Neural cell (in vitro differentiated cells): ENCODE measurements around the gene ERICH6B. TPM values are rescaled to one million over a fixed set of nuclear protein-coding genes. Genes with fewer than 3 reads are reported as not detected.

Experiments
- H2AFZ ChIP-seq: fragments of 200-600, 300-800 bp; sonication (generic), shearing (Covaris generic); 2 replicates; pipeline ENCODE4 v1.6.0; 2014; ENCODE audit warnings: low read depth, mild to moderate bottlenecking, antibody characterized with exemption, low read length, moderate library complexity
- H3F3A ChIP-seq: fragments of 200-600 bp; shearing (Covaris generic); 2 replicates; pipeline ENCODE4 v1.6.1; 2016; ENCODE audit warnings: mild to moderate bottlenecking, moderate library complexity, mixed read lengths, antibody characterized with exemption, low read length; ENCODE audit not compliant: insufficient read depth, poor library complexity, severe bottlenecking
- H3K27ac ChIP-seq: fragments of 200-600, 300-800 bp; sonication (generic), shearing (Covaris generic); 2 replicates; pipeline ENCODE4 v1.5.1; 2014; ENCODE audit warnings: mild to moderate bottlenecking, low read length, moderate library complexity
- H3K27me3 ChIP-seq: fragments of 300-800, 200-600 bp; sonication (generic), shearing (Covaris generic); 2 replicates; pipeline ENCODE4 v1.6.0; 2014; ENCODE audit warnings: mild to moderate bottlenecking, low read depth, low read length, moderate library complexity; ENCODE audit not compliant: insufficient read depth
- H3K36me3 ChIP-seq: fragments of 300-800, 200-600 bp; sonication (generic), shearing (Covaris generic); 2 replicates; pipeline ENCODE4 v1.5.1; 2014; ENCODE audit warnings: mild to moderate bottlenecking, antibody characterized with exemption, low read length, moderate library complexity; ENCODE audit not compliant: insufficient read depth
- H3K4me2 ChIP-seq: fragments of 300-800, 200-600 bp; sonication (generic), shearing (Covaris generic); 2 replicates; pipeline ENCODE4 v1.6.0; 2014; ENCODE audit warnings: mild to moderate bottlenecking, low read length
- H3K4me3 ChIP-seq: fragments of 300-800, 200-600 bp; sonication (generic), shearing (Covaris generic); 2 replicates; pipeline ENCODE4 v1.5.1; 2014; ENCODE audit warnings: mild to moderate bottlenecking, low read length, moderate library complexity
- H3K79me2 ChIP-seq: fragments of 200-600 bp; shearing (Covaris generic); replicated peaks from 2 replicates; pipeline ENCODE4 v1.6.0; 2014; ENCODE audit warnings: mild to moderate bottlenecking, low read length, moderate library complexity; ENCODE audit not compliant: insufficient read depth
- H3K9ac ChIP-seq: fragments of 300-800, 200-600 bp; sonication (generic), shearing (Covaris generic); 2 replicates; pipeline ENCODE4 v1.6.1; 2016; ENCODE audit warnings: mild to moderate bottlenecking, low read length, mixed read lengths
- H3K9me2 ChIP-seq: fragments of 200-600 bp; shearing (Covaris generic); 2 replicates; pipeline ENCODE4 v1.6.1; 2016; ENCODE audit warnings: mild to moderate bottlenecking, low read length, mixed read lengths; ENCODE audit not compliant: insufficient read depth
- H3K9me3 ChIP-seq: fragments of 200-600, 300-800 bp; sonication (generic), shearing (Covaris generic); 2 replicates; pipeline ENCODE4 v1.6.1; 2016; ENCODE audit warnings: mild to moderate bottlenecking, mixed run types, low read length, moderate library complexity, mixed read lengths
- H4K20me1 ChIP-seq: fragments of 200-600 bp; shearing (Covaris generic); 2 replicates; pipeline ENCODE4 v1.6.1; 2016; ENCODE audit warnings: mild to moderate bottlenecking, mixed run types; ENCODE audit not compliant: insufficient read depth
- EP300 ChIP-seq: fragments of 450-650 bp; conservative IDR thresholded peaks from 2 replicates; pipeline ENCODE4 v1.6.1; 2014; ENCODE audit warnings: antibody characterized with exemption, mild to moderate bottlenecking, moderate library complexity; ENCODE audit not compliant: poor library complexity, severe bottlenecking
- EZH2 ChIP-seq: fragments of 200-600, 300-800 bp; shearing (Covaris generic), sonication (generic); IDR thresholded peaks from 2 replicates; pipeline ENCODE4 v1.6.1; 2014; ENCODE audit warnings: antibody characterized with exemption, low read length, borderline replicate concordance, mild to moderate bottlenecking; ENCODE audit not compliant: insufficient read depth, poor library complexity, severe bottlenecking
- MXI1 ChIP-seq: fragments of 450-650 bp; conservative IDR thresholded peaks from 2 replicates; pipeline ENCODE4 v1.6.1; 2014; ENCODE audit warnings: antibody characterized with exemption, mild to moderate bottlenecking; ENCODE audit not compliant: poor library complexity, severe bottlenecking
- POLR2AphosphoS5 ChIP-seq: IDR thresholded peaks from 2 replicates; pipeline ENCODE4 v1.6.1; 2012
- RAD21 ChIP-seq: fragments of 450-650 bp; conservative IDR thresholded peaks from 2 replicates; pipeline ENCODE4 v1.6.1; 2014; ENCODE audit warnings: antibody characterized with exemption, mild to moderate bottlenecking, moderate library complexity
- REST ChIP-seq: IDR thresholded peaks from 2 replicates; pipeline ENCODE4 v1.6.1; 2012; ENCODE audit warnings: borderline replicate concordance
- SMC3 ChIP-seq: fragments of 450-650 bp; conservative IDR thresholded peaks from 2 replicates; pipeline ENCODE4 v1.6.1; 2014; ENCODE audit warnings: antibody characterized with exemption, mild to moderate bottlenecking, moderate library complexity; ENCODE audit not compliant: poor library complexity
- TAF1 ChIP-seq: IDR thresholded peaks from 2 replicates; pipeline ENCODE4 v1.6.1; 2012; ENCODE audit warnings: low read depth
- polyA plus RNA-seq: library from polyadenylated mRNA; depleted of rRNA; stranded (reverse); fragments of >200 nt; gene quantifications from 2 replicates; pipeline ENCODE4 v1.2.3, GENCODE V29; 2014
- TF ChIP-seq, protein P1 (sequence below): fragments of 450-650 bp; IDR thresholded peaks from 2 replicates; pipeline ENCODE4 v1.5.1; 2014; ENCODE audit warnings: antibody characterized with exemption, mild to moderate bottlenecking, moderate library complexity; ENCODE audit not compliant: poor library complexity, severe bottlenecking

Gene ERICH6B
- polyA plus RNA-seq, 1 donor from 2014 or later = not detected

DNA sequence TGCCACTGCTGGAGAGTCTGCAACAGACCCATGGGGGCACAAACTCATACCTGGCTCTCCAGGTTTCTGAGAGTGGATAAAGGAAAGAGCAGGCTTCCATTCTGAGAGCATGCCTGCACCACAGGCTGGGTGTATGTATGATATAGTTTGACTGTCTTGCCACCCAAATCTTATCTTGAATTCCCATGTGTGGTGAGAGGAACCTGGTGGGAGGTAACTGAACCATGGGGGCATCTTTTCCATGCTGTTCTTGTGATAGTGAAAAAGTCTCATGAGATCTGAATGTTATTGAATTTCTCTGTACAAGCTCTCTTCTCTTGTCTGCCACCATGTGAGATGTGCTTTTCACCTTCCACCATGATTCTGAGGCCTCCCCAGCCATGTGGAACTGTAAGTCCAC is 50.2 kb downstream of the ERICH6B start:
- H3K4me3 ChIP-seq = no peak overlapping the region
- no peak overlapping the region for H2AFZ ChIP-seq
- no peak overlapping the region for H3K4me2 ChIP-seq
- H3K9ac ChIP-seq = no peak overlapping the region
- no peak for TF ChIP-seq TAF1
- TF ChIP-seq RAD21 = no peak
- no peak for TF ChIP-seq SMC3
- TF ChIP-seq EZH2 = no peak
- TF ChIP-seq, protein P1, sequence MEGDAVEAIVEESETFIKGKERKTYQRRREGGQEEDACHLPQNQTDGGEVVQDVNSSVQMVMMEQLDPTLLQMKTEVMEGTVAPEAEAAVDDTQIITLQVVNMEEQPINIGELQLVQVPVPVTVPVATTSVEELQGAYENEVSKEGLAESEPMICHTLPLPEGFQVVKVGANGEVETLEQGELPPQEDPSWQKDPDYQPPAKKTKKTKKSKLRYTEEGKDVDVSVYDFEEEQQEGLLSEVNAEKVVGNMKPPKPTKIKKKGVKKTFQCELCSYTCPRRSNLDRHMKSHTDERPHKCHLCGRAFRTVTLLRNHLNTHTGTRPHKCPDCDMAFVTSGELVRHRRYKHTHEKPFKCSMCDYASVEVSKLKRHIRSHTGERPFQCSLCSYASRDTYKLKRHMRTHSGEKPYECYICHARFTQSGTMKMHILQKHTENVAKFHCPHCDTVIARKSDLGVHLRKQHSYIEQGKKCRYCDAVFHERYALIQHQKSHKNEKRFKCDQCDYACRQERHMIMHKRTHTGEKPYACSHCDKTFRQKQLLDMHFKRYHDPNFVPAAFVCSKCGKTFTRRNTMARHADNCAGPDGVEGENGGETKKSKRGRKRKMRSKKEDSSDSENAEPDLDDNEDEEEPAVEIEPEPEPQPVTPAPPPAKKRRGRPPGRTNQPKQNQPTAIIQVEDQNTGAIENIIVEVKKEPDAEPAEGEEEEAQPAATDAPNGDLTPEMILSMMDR = no peak
- no peak for TF ChIP-seq MXI1
- TF ChIP-seq EP300 = no peak
- no peak for TF ChIP-seq REST
- TF ChIP-seq POLR2AphosphoS5 = no peak
- no peaks in the 10 kb centered on the region for H3K36me3 ChIP-seq
- no peaks in the 10 kb centered on the region for H3K27me3 ChIP-seq
- H3K9me3 ChIP-seq = no peaks in the 10 kb centered on the region
- H3F3A ChIP-seq = no peaks in the 10 kb centered on the region
- H3K9me2 ChIP-seq = no peaks in the 10 kb centered on the region
- H4K20me1 ChIP-seq = no peaks in the 10 kb centered on the region
- no peaks in the 10 kb centered on the region for H3K79me2 ChIP-seq
- no peak overlapping the region for H3K27ac ChIP-seq

DNA sequence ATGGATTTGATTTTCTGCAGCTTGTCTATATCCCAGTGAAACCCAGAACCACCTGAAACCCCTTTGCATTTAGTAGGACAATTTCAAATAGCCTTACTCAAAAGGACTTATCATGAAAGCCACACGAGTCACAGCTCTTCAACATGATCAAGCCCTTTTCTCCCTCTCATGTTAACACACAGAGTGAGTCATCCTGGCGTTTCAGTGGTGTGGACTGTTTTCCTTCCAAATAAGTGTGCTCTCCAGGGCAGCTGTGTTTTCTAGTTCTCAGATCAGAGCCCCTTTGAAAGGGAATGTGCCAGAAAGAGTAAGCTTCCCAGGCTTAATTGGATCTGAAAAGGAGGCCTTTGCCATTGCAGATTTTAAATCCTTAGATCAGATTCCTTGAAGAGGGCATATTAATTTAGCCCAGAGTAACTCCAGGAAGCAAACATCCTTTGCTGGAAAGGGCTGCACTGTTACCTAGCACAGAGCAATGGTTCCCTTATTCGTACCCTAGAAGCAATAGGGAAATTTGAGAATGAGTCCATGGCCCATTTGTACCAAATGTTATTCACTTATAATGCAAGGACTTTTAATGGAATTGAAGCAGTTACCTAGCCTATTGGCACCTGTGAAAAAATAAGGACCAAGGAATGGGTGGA is 51.3 kb downstream of the ERICH6B start:
- H3K27ac ChIP-seq = no peak overlapping the region
- H3K4me2 ChIP-seq = no peak overlapping the region
- TF ChIP-seq POLR2AphosphoS5 = no peak
- no peaks in the 10 kb centered on the region for H4K20me1 ChIP-seq
- H3K27me3 ChIP-seq = no peaks in the 10 kb centered on the region
- no peaks in the 10 kb centered on the region for H3F3A ChIP-seq
- H3K4me3 ChIP-seq = no peak overlapping the region
- no peak overlapping the region for H3K9ac ChIP-seq
- no peaks in the 10 kb centered on the region for H3K9me3 ChIP-seq
- H3K36me3 ChIP-seq = no peaks in the 10 kb centered on the region
- H3K79me2 ChIP-seq = no peaks in the 10 kb centered on the region
- no peak overlapping the region for H2AFZ ChIP-seq
- H3K9me2 ChIP-seq = no peaks in the 10 kb centered on the region
